Measurements from ENCODE around the gene CNN3. TPM values are rescaled to one million over a fixed set of nuclear protein-coding genes. Genes with fewer than 3 reads are reported as not detected.
A peak's percentile ranks its signal among the peaks of the same experiment; 100 is the strongest.

Gene CNN3
- total RNA-seq = 100 to 1,000 TPM in 2 of 6 experiments, 10 to 100 TPM in 4; 90.5 to 125 (median 99.3) TPM
- long read RNA-seq, transcript CNN3-201 (7 exons, 2,165 nt) = major isoform, 47 of 69 reads
- long read RNA-seq, partial matches to known transcripts = 13 of 69 reads
- long read RNA-seq, other reads (novel, unspliced or antisense) = 9 of 69 reads

GRCh38 chr1:94926915-94927404, at the start of gene CNN3:
CNN3 (minus strand) TSS chr1:94927110; CDS start chr1:94926894, 216 bp downstream.
- Histone ChIP-seq H3K27me3 (no peaks in the 10 kb centered on the region), H3K9me3 (no peaks in the 10 kb centered on the region), H3K4me1 (peaks cover 0 to 54% (median 7%) of the 10 kb centered on the region in 4 donors), H3K36me3 (no peaks in the 10 kb centered on the region), H3K4me3 (peak within 1 kb of the TSS; percentile 64 to 81 (median 71)), H3K27ac (peak within 1 kb of the TSS; percentile 94 to 99 (median 98))
- TF ChIP-seq CTCF (IDR thresholded peaks at IDR 0.05) (no peak), POLR2A (IDR thresholded peaks at IDR 0.05) (peak; percentile 99)
- intact Hi-C loops (cut with DNase I) = no loop called here
- ATAC-seq (peak; percentile 84 to 94 (median 88)), DNase-seq (peak; percentile 96 to 97 (median 96))
- WGBS (ENCODE audit: insufficient coverage, low coverage, low lambda C conversion rate, missing lambda C conversion rate) = 0% methylated on average over 5 of the region's 57 CpGs

- 27% methylated on average over 1 of the region's 1 CpG for WGBS (ENCODE audit: insufficient coverage, low coverage, low lambda C conversion rate, missing lambda C conversion rate)
- no peaks in the 10 kb centered on the region for H3K4me1 ChIP-seq
- H3K27ac ChIP-seq = peak overlapping the region in 1 of 3 donors; percentile 3
- H3K4me3 ChIP-seq = no peak overlapping the region
- H3K27me3 ChIP-seq = no peaks in the 10 kb centered on the region
- DNase-seq = no peak
- ATAC-seq = peak in 1 of 4 donors; percentile 23
- no peaks in the 10 kb centered on the region for H3K9me3 ChIP-seq
- no peaks in the 10 kb centered on the region for H3K36me3 ChIP-seq
- intact Hi-C loops (cut with DNase I) = no loop called here
- TF ChIP-seq CTCF (IDR thresholded peaks at IDR 0.05) = no peak
- TF ChIP-seq POLR2A (IDR thresholded peaks at IDR 0.05) = no peak
Measured at GRCh38 chr1:94974824-94975223, 47.9 kb upstream of the CNN3 start.

DNA sequence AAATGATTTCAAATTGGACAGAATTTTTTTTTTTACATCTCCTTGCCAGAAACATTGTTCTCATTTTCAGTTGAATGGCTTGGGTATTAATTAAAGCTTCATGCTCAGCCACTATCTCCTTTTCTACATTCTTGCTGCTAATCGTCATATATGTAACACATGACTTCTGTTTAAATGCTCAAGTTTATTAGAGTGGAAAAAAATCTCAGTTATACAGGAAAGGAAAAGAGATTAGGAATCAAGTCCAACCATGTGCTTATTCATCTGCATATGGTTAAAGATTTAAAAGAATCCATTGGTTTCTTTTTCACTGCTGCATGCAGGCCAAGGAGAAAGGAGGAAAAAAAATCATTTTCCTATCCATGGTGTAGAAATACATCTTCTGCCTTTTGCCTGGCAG, 47.3 kb upstream of the CNN3 start:
- peak overlapping the region; percentile 3 to 47 (median 17) for H3K27ac ChIP-seq
- H3K4me1 ChIP-seq = no peaks in the 10 kb centered on the region
- 54% methylated on average over 1 of the region's 1 CpG for WGBS (ENCODE audit: insufficient coverage, low coverage, low lambda C conversion rate, missing lambda C conversion rate)
- no peak for TF ChIP-seq POLR2A (IDR thresholded peaks at IDR 0.05)
- TF ChIP-seq CTCF (IDR thresholded peaks at IDR 0.05) = no peak
- intact Hi-C loops (cut with DNase I) = no loop called here
- H3K27me3 ChIP-seq = no peaks in the 10 kb centered on the region
- H3K9me3 ChIP-seq = no peaks in the 10 kb centered on the region
- no peaks in the 10 kb centered on the region for H3K36me3 ChIP-seq
- DNase-seq = no peak
- ATAC-seq = peak in 3 of 4 donors; percentile 36 to 51 (median 44)
- H3K4me3 ChIP-seq = no peak overlapping the region

GRCh38 chr1:94973309-94973922, 46.5 kb upstream of the CNN3 start:
- TF ChIP-seq POLR2A (IDR thresholded peaks at IDR 0.05) (no peak), CTCF (IDR thresholded peaks at IDR 0.05) (no peak)
- H3K4me1 ChIP-seq = no peaks in the 10 kb centered on the region
- intact Hi-C loops (cut with DNase I) = no loop called here
- no peak overlapping the region for H3K4me3 ChIP-seq
- peak overlapping the region; percentile 17 to 47 (median 29) for H3K27ac ChIP-seq
- 96% methylated on average over 8 of the region's 8 CpGs for WGBS (ENCODE audit: insufficient coverage, low coverage, low lambda C conversion rate, missing lambda C conversion rate)
- ATAC-seq (no peak), DNase-seq (no peak)
- no peaks in the 10 kb centered on the region for H3K27me3 ChIP-seq
- no peaks in the 10 kb centered on the region for H3K36me3 ChIP-seq
- no peaks in the 10 kb centered on the region for H3K9me3 ChIP-seq

All from right lobe of liver (tissue), 6 donors.